ENCODE results near the gene PDSS2. TPM values are rescaled to one million over a fixed set of nuclear protein-coding genes. Genes with fewer than 3 reads are reported as not detected.

Gene PDSS2
- total and polyA plus RNA-seq, 9 of the 15 experiments (the other 6 are each of a cell fraction or from before 2014, with no cell fraction given): 5.8 to 21.1 (median 12.0) TPM

DNA sequence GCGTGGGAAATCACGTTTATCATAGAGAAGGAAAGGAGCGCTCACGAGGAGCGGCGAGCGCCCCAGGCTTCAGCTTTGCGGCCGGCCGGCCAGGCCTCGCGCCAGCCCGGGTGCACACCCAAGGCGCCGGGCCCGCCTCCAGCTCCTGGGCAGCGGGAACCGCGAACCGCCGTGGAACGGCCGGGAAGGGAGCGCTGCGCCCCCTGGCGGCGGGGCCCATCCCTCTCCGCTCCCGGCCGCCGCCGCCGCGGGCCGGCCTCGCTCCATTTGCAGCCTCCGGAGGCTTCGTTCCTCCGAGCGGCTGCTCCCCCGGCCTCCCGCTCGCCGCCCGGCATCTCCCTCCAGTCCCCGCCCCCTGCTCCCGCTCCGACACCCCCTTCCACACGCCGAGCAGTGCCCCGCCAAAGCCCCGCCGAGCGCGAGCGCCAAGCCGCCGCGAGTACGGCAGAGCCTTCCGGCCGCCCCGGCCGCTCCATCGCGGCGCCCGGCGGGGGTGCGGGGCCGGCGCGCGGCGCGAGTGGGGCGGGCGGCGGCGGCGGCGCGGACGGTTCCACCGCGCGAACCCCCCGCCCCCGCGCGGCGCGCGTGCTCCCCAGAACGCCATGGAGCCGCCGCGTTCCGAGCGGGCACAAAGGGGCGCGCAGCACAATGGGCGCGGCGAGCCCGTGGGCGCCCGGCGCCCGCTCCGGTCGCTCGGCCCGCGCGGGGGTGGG is 345.0 kb downstream of the PDSS2 start (continued):
- TF ChIP-seq, protein P1, sequence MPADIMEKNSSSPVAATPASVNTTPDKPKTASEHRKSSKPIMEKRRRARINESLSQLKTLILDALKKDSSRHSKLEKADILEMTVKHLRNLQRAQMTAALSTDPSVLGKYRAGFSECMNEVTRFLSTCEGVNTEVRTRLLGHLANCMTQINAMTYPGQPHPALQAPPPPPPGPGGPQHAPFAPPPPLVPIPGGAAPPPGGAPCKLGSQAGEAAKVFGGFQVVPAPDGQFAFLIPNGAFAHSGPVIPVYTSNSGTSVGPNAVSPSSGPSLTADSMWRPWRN (IDR thresholded peaks at IDR 0.05; ENCODE audit: low read depth): no peak
- TF ChIP-seq, protein P2, sequence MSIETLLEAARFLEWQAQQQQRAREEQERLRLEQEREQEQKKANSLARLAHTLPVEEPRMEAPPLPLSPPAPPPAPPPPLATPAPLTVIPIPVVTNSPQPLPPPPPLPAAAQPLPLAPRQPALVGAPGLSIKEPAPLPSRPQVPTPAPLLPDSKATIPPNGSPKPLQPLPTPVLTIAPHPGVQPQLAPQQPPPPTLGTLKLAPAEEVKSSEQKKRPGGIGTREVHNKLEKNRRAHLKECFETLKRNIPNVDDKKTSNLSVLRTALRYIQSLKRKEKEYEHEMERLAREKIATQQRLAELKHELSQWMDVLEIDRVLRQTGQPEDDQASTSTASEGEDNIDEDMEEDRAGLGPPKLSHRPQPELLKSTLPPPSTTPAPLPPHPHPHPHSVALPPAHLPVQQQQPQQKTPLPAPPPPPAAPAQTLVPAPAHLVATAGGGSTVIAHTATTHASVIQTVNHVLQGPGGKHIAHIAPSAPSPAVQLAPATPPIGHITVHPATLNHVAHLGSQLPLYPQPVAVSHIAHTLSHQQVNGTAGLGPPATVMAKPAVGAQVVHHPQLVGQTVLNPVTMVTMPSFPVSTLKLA (conservative IDR thresholded peaks at IDR 0.05): 0 out of 4 replicates have a peak, but pooled peaks of 1 of the 2 experiments have one; percentile 28
- TF ChIP-seq THAP12 (CRISPR knock-in tag; IDR thresholded peaks at IDR 0.05): no peak
- TF ChIP-seq, protein P3, sequence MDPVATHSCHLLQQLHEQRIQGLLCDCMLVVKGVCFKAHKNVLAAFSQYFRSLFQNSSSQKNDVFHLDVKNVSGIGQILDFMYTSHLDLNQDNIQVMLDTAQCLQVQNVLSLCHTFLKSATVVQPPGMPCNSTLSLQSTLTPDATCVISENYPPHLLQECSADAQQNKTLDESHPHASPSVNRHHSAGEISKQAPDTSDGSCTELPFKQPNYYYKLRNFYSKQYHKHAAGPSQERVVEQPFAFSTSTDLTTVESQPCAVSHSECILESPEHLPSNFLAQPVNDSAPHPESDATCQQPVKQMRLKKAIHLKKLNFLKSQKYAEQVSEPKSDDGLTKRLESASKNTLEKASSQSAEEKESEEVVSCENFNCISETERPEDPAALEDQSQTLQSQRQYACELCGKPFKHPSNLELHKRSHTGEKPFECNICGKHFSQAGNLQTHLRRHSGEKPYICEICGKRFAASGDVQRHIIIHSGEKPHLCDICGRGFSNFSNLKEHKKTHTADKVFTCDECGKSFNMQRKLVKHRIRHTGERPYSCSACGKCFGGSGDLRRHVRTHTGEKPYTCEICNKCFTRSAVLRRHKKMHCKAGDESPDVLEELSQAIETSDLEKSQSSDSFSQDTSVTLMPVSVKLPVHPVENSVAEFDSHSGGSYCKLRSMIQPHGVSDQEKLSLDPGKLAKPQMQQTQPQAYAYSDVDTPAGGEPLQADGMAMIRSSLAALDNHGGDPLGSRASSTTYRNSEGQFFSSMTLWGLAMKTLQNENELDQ (CRISPR knock-in tag; IDR thresholded peaks at IDR 0.05; ENCODE audit: borderline replicate concordance): no peak
- peak; percentile 42 for TF ChIP-seq PRDM10 (IDR thresholded peaks at IDR 0.05; ENCODE audit: partially characterized antibody)
- TF ChIP-seq BHLHE40 (IDR thresholded peaks at IDR 0.05; ENCODE audit: low read length): peak; percentile 31; the same call in 1 of the 2 replicates
